Left colon (tissue), 2 donors: ENCODE measurements around the gene RAB25. TPM values are rescaled to one million over a fixed set of nuclear protein-coding genes. Genes with fewer than 3 reads are reported as not detected.
A peak's percentile ranks its signal among the peaks of the same experiment; 100 is the strongest.
"Not testable (repeated sequence)": the region's sequence is repeated elsewhere in the genome, so short reads cannot be mapped to it uniquely, and the experiment has no call there.

Source experiments
- ATAC-seq: fragments of 200-7000 bp; cut with Tn5 transposase; one replicate; pipeline ENCODE4 v1.9.1; 2020; ENCODE audit warnings: mild to moderate bottlenecking, moderate library complexity
- DNase-seq, 2 donors: peaks; one replicate each; pipeline ENCODE4 v3.0.0-alpha.2; 2020
- intact Hi-C, 2 donors: fragments of 100-400 bp; cut with DNase I in 1 of 2; cut with micrococcal nuclease in 1 of 2; formaldehyde crosslinking; loops; one replicate each; pipeline versions ENCODE4 v1.11.2 to v1.14.0; 2022; cut with DNase I, micrococcal nuclease
- long read RNA-seq: library from polyadenylated mRNA; unstranded; transcript quantifications from one replicate; pipeline ENCODE4 v2.0.0, GENCODE V29; 2021
- total RNA-seq, 2 donors: library from RNA; stranded (reverse); fragmentation: NEBNext Ultra II Directional; extraction: Animal tissue kit (Norgen Biotek cat#: 25700); gene quantifications; one replicate each; pipeline ENCODE4 v1.2.1, GENCODE V29; 2021
- donor health status: DM: no; HTN: no; CAD: no.
- donor health status: DM: yes; HTN: yes; CAD: no.

Gene RAB25
- total RNA-seq, result 100 to 1,000 TPM; 203 to 231 TPM
- long read RNA-seq, transcript RAB25-201 (5 exons, 1,110 nt), result major isoform, 58 of 73 reads
- long read RNA-seq, partial matches to known transcripts, result 6 of 73 reads
- long read RNA-seq, other reads (novel, unspliced or antisense), result 3 of 73 reads

GRCh38 chr1:156060937-156061636 is at the start of gene RAB25:
Gene RAB25 (plus strand): TSS chr1:156061160. CDS start chr1:156061401, 241 bp downstream.
- intact Hi-C loops, result no loop called here
- peak; percentile 90 for ATAC-seq
- peak; percentile 85 to 92 for DNase-seq

GRCh38 chr1:156012051-156012817 is 48.7 kb upstream of the RAB25 start:
- DNase-seq (no peak), ATAC-seq (no peak)
- intact Hi-C loops, result no loop called here

GRCh38 chr1:156014829-156015228 is 46.1 kb upstream of the RAB25 start:
- intact Hi-C loops, result no loop called here
- DNase-seq (no peak), ATAC-seq (no peak)

GRCh38 chr1:156019946-156020292 is 41.0 kb upstream of the RAB25 start:
- intact Hi-C loops, result no loop called here
- ATAC-seq (no peak), DNase-seq (no peak)

- ATAC-seq, result peak; percentile 99
- DNase-seq, result peak; percentile 89 to 92
- intact Hi-C loops, result no loop called here
Observed at GRCh38 chr1:156020293-156021092, 40.5 kb upstream of the RAB25 start, which contains the start of gene SSR2. Gene SSR2 (minus strand): TSS chr1:156020951. CDS start chr1:156020167, 784 bp downstream.

GRCh38 chr1:156021093-156021428 is 39.9 kb upstream of the RAB25 start:
- ATAC-seq (no peak), DNase-seq (no peak)
- intact Hi-C loops, result no loop called here

GRCh38 chr1:156021954-156022353 is 39.0 kb upstream of the RAB25 start:
- intact Hi-C loops, result no loop called here
- no peak for ATAC-seq
- DNase-seq, result no peak

- DNase-seq (no peak), ATAC-seq (no peak)
- intact Hi-C loops, result no loop called here
Observed at GRCh38 chr1:156024801-156025200, 36.2 kb upstream of the RAB25 start.

- peak; percentile 38 to 48 for DNase-seq
- ATAC-seq, result peak; percentile 91
- intact Hi-C loops, result no loop called here
Observed at GRCh38 chr1:156025876-156026275, 35.1 kb upstream of the RAB25 start.

- intact Hi-C loops, result no loop called here
- no peak for DNase-seq
- ATAC-seq, result no peak
Observed at GRCh38 chr1:156026588-156026987, 34.4 kb upstream of the RAB25 start.

- no peak for DNase-seq
- intact Hi-C loops, result no loop called here
- ATAC-seq, result no peak
Observed at GRCh38 chr1:156033011-156033410, 27.9 kb upstream of the RAB25 start.

GRCh38 chr1:156034991-156035390 is 26.0 kb upstream of the RAB25 start:
- DNase-seq, ATAC-seq, intact Hi-C loops: not testable (repeated sequence)

GRCh38 chr1:156042828-156043227 is 18.1 kb upstream of the RAB25 start:
- DNase-seq (no peak), ATAC-seq (no peak)
- intact Hi-C loops, result no loop called here

- DNase-seq, result no peak
- no peak for ATAC-seq
- intact Hi-C loops, result no loop called here
Observed at GRCh38 chr1:156045076-156045475, 15.9 kb upstream of the RAB25 start.

GRCh38 chr1:156048663-156049258 is 12.2 kb upstream of the RAB25 start:
- intact Hi-C loops, result no loop called here
- ATAC-seq (no peak), DNase-seq (no peak)

- DNase-seq, result no peak
- ATAC-seq, result no peak
- intact Hi-C loops, result no loop called here
Observed at GRCh38 chr1:156050376-156050775, 10.6 kb upstream of the RAB25 start.

GRCh38 chr1:156051011-156051725 is 9.8 kb upstream of the RAB25 start:
- intact Hi-C loops, result no loop called here
- no peak for ATAC-seq
- DNase-seq, result no peak
